HEK293 (cell line): ENCODE data around the gene TMEM218.

ENCODE experiments used
- CTCF ChIP-seq: fragments of 450-650 bp; formaldehyde crosslinking; IDR thresholded peaks from 2 replicates; pipeline ENCODE4 v1.5.1; 2016; ENCODE audit warnings: missing biosample characterization, missing genetic modification characterization
- SP2 ChIP-seq: fragments of 450-650 bp; formaldehyde crosslinking; IDR thresholded peaks from 2 replicates; pipeline ENCODE4 v1.5.1; 2016; ENCODE audit warnings: missing biosample characterization, missing genetic modification characterization
- ZNF239 ChIP-seq: fragments of 450-650 bp; formaldehyde crosslinking; IDR thresholded peaks from 2 replicates; pipeline ENCODE4 v1.5.1; 2016; ENCODE audit warnings: missing biosample characterization, missing genetic modification characterization
- ZNF302 ChIP-seq: fragments of 450-650 bp; formaldehyde crosslinking; IDR thresholded peaks from 2 replicates; pipeline ENCODE4 v1.5.1; 2016; ENCODE audit warnings: missing biosample characterization, missing genetic modification characterization, low read depth
- ZNF558 ChIP-seq: fragments of 450-650 bp; formaldehyde crosslinking; IDR thresholded peaks from 2 replicates; pipeline ENCODE4 v1.5.1; 2016; ENCODE audit warnings: missing biosample characterization, missing genetic modification characterization
- ZNF747 ChIP-seq: fragments of 450-650 bp; formaldehyde crosslinking; IDR thresholded peaks from 2 replicates; pipeline ENCODE4 v1.5.1; 2016; ENCODE audit warnings: missing biosample characterization, missing genetic modification characterization
- TF ChIP-seq, protein P1 (sequence below): fragments of 450-650 bp; formaldehyde crosslinking; conservative IDR thresholded peaks from 2 replicates; pipeline ENCODE4 v1.5.1; 2016; ENCODE audit warnings: low read depth, missing biosample characterization, missing genetic modification characterization

DNA sequence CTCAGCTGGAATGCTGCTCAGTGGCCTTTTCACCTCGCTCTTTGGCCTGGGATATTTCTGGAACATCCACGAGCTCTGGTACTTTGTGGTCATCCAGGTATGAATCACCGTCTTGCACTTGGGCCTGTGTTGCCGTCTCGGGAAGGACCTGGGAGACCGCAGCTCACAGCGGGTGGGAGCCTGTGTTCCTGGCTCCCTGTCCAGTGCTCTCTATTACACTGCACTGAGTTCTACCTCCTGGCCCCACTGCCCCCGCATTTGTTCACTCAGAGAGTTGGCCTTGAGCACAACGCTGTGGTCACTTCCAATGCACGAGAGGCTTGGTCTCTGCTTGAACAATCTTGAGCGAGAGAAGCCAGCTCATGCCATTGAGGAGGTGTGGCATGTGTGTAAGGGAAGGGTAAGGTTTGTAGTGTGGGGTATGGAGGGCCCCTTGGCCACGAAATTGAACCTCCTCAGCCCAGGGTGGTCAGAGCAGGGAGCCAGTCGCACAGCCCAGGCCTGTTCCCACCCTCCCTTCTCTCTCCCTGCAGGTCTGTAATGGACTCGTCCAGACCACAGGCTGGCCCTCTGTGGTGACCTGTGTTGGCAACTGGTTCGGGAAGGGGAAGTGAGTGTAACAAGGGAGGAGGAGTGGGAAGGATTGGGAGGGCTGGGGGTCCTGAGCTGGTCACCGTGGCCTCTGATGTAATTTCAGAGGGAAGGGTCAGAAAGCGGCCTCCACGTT is 32.1 kb downstream of the TMEM218 start:
- TF ChIP-seq ZNF302 (tag by site-specific recombination) (no peak), CTCF (no peak), ZNF558 (no peak), ZNF747 (tag by site-specific recombination) (no peak), ZNF239 (tag by site-specific recombination) (no peak), SP2 (tag by site-specific recombination) (no peak)
- TF ChIP-seq, protein P1, sequence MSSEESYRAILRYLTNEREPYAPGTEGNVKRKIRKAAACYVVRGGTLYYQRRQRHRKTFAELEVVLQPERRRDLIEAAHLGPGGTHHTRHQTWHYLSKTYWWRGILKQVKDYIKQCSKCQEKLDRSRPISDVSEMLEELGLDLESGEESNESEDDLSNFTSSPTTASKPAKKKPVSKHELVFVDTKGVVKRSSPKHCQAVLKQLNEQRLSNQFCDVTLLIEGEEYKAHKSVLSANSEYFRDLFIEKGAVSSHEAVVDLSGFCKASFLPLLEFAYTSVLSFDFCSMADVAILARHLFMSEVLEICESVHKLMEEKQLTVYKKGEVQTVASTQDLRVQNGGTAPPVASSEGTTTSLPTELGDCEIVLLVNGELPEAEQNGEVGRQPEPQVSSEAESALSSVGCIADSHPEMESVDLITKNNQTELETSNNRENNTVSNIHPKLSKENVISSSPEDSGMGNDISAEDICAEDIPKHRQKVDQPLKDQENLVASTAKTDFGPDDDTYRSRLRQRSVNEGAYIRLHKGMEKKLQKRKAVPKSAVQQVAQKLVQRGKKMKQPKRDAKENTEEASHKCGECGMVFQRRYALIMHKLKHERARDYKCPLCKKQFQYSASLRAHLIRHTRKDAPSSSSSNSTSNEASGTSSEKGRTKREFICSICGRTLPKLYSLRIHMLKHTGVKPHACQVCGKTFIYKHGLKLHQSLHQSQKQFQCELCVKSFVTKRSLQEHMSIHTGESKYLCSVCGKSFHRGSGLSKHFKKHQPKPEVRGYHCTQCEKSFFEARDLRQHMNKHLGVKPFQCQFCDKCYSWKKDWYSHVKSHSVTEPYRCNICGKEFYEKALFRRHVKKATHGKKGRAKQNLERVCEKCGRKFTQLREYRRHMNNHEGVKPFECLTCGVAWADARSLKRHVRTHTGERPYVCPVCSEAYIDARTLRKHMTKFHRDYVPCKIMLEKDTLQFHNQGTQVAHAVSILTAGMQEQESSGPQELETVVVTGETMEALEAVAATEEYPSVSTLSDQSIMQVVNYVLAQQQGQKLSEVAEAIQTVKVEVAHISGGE (tag by site-specific recombination) = no peak
